MM.1S (cell line): ENCODE results near the gene TTLL1.

Experiments
- EZH2 ChIP-seq: fragments of 300-600 bp; sonication (generic); optimal IDR thresholded peaks from 2 replicates; pipeline ENCODE3; 2017; ENCODE audit warnings: low read depth, mild to moderate bottlenecking, antibody characterized with exemption, low read length, mixed read lengths
- EZH2phosphoT487 ChIP-seq: fragments of 300-600 bp; sonication (generic); IDR thresholded peaks from 2 replicates; pipeline ENCODE4 v1.6.1; 2018; ENCODE audit warnings: antibody characterized with exemption, low read length
- TF ChIP-seq, protein P1 (sequence below): fragments of 300-600 bp; sonication (generic); IDR thresholded peaks from 2 replicates; pipeline ENCODE4 v1.5.1; 2016; ENCODE audit warnings: antibody characterized with exemption, low read length, mixed read lengths

DNA sequence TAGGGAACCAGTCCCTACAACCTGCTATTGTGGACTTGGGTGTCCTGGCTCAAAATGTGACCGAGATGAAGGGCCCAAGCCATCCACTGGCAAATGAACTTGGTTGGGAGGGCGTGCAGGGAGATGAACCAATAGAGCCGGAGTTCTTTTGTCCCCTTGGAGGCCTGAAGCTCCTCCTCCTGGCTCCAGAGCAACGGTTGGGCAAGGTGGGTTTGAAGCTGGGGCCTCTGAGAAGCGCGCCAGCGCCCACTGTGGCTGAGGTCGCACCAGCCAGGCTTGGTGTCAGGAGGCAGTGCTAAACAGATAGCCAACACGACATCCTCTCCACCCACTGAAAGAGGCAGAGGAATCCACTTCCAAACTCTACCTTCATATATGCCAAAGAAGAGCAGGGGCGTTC, 38.2 kb downstream of the TTLL1 start:
- TF ChIP-seq, protein P1, sequence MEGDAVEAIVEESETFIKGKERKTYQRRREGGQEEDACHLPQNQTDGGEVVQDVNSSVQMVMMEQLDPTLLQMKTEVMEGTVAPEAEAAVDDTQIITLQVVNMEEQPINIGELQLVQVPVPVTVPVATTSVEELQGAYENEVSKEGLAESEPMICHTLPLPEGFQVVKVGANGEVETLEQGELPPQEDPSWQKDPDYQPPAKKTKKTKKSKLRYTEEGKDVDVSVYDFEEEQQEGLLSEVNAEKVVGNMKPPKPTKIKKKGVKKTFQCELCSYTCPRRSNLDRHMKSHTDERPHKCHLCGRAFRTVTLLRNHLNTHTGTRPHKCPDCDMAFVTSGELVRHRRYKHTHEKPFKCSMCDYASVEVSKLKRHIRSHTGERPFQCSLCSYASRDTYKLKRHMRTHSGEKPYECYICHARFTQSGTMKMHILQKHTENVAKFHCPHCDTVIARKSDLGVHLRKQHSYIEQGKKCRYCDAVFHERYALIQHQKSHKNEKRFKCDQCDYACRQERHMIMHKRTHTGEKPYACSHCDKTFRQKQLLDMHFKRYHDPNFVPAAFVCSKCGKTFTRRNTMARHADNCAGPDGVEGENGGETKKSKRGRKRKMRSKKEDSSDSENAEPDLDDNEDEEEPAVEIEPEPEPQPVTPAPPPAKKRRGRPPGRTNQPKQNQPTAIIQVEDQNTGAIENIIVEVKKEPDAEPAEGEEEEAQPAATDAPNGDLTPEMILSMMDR: no peak
- TF ChIP-seq EZH2: no peak
- TF ChIP-seq EZH2phosphoT487: no peak
